Measurements from ENCODE around the gene KIFBP. TPM values are rescaled to one million over a fixed set of nuclear protein-coding genes. Genes with fewer than 3 reads are reported as not detected.
A peak's percentile ranks its signal among the peaks of the same experiment; 100 is the strongest.

The KIFBP gene
- total RNA-seq, 2 experiments from 2014 or later, result 23.0 to 25.2 TPM

DNA sequence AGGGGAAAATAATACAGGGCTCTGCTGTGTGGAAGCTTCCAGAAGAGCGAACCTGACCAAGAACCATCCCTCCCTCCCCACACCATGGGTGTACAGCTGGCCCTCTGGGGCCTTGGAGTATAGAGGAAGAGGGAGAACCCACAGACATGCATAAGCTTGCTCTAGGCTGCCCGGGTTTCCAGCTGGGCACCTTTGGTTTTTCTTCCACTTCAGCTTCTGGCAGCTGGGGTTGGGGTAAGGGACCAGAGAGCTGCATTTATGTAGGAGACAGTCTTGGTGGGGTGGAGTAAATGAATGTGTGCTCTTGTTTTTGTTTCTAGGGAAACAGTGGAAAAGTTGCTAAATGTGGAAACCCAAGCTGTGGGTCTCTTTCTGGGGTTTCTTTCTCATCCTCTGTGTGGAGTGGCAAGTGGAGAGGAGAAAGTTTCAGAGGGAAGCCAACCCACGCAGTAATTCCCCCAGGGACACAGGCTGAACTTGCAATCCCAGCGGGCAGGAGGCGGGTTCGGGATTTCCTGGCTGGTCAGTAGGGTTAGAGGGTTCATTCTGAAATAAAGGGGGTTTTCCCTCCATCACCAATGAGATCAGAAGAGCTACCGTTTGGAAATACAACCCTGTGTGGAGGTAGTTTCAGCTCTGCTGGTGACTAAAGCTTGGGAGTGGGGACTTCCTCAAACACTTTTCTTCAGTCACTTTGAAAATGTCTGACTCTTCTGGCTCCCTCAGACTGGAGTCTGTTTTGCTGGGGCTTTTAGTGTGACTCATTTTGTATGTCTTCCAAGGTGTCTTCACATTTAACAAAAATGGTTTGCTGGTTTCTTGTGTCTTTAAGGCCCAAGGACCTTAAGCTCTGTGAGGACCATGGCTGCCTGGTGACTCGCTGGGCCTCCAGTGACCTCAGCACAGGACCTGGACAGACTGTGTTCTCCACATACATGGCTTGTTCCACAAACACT, 77.1 kb downstream of the KIFBP start:
- ChIA-PET CTCF (interaction anchor here (1.0 to 3.0 kb wide), 11 partner anchors 10 to 76 kb away, joined by 3 to 17 read pairs (median 6); partner anchors contain the start of gene SRGN), POLR2A (interaction anchor here (0.6 to 6.4 kb wide), 13 partner anchors 10 to 254 kb away, joined by 3 to 92 read pairs (median 4); partner anchors contain the start of genes KIFBP and SRGN)
- DNase-seq, result peak; percentile 72
- H3K9me3 Mint-ChIP-seq, result no peaks in the 10 kb centered on the region
- peaks cover 44% of the 10 kb centered on the region for H3K4me1 Mint-ChIP-seq (ENCODE audit: low read depth)
- intact Hi-C loops (cut with micrococcal nuclease), result loop anchor here (1.0 to 2.0 kb wide), 5 partner anchors 8 to 69 kb away; no protein-coding TSS in a partner anchor
- H3K36me3 Mint-ChIP-seq, result peaks cover 3% of the 10 kb centered on the region
- peak overlapping the region; percentile 98 for H3K27ac Mint-ChIP-seq
- no peaks in the 10 kb centered on the region for H3K27me3 Mint-ChIP-seq
- H3K4me3 Mint-ChIP-seq, result peak overlapping the region; percentile 21

Other genes starting within 250 kb of the KIFBP start
- gene STOX1, start 161.3 kb upstream of the KIFBP start, total RNA-seq, result under 1 TPM; 0.29 to 0.36 TPM
- 10 to 100 TPM; 68.8 to 71.9 TPM for gene DDX50, start 87.5 kb upstream of the KIFBP start, total RNA-seq
- gene DDX21, start 32.6 kb upstream of the KIFBP start, total RNA-seq, result 100 to 1,000 TPM; 156 to 158 TPM
- gene SRGN, start 99.3 kb downstream of the KIFBP start, total RNA-seq, result 100 to 1,000 TPM; 949 to 966 TPM
- gene VPS26A, start 135.4 kb downstream of the KIFBP start, total RNA-seq, result 10 to 100 TPM; 44.6 to 51.4 TPM
- gene SUPV3L1, start 191.4 kb downstream of the KIFBP start, total RNA-seq, result 10 to 100 TPM; 45.0 to 47.6 TPM
- 1 to 10 TPM in 1 of 2 experiments, under 1 TPM in 1; 0.67 to 1.1 TPM for gene HKDC1, start 231.5 kb downstream of the KIFBP start, total RNA-seq